OCI-LY1 (cell line): ENCODE data around the gene HTR4.

ENCODE experiments used
- H2AFZ ChIP-seq: fragments of 200-600 bp; sonication (generic), shearing (Covaris generic); 2 replicates; pipeline ENCODE4 v1.6.0; 2014; ENCODE audit warnings: antibody characterized with exemption, mild to moderate bottlenecking, low read length
- H3F3A ChIP-seq: fragments of 200-600 bp; sonication (generic), shearing (Covaris generic); 2 replicates; pipeline ENCODE4 v1.6.0; 2014; ENCODE audit warnings: mild to moderate bottlenecking, antibody characterized with exemption, low read length, moderate library complexity; ENCODE audit not compliant: insufficient read depth
- H3K27ac ChIP-seq: fragments of 200-600 bp; sonication (generic); 2 replicates; pipeline ENCODE4 v1.5.1; 2014; ENCODE audit warnings: low read length, mixed run types, mild to moderate bottlenecking, low read depth; ENCODE audit not compliant: poor library complexity, severe bottlenecking
- H3K27me3 ChIP-seq: fragments of 200-600 bp; sonication (generic); 2 replicates; pipeline ENCODE4 v1.6.0; 2014; ENCODE audit warnings: antibody characterized with exemption, mild to moderate bottlenecking, low read length, moderate library complexity; ENCODE audit not compliant: insufficient read depth
- H3K36me3 ChIP-seq: fragments of 200-600 bp; sonication (generic); 2 replicates; pipeline ENCODE4 v1.6.1; 2014; ENCODE audit warnings: mild to moderate bottlenecking, antibody characterized with exemption, low read length, moderate library complexity, mixed read lengths; ENCODE audit not compliant: insufficient read depth
- H3K4me1 ChIP-seq: fragments of 200-600 bp; sonication (generic); 2 replicates; pipeline ENCODE4 v1.5.1; 2014; ENCODE audit warnings: mild to moderate bottlenecking, low read length, moderate library complexity; ENCODE audit not compliant: insufficient read depth, severe bottlenecking
- H3K4me2 ChIP-seq: fragments of 200-600 bp; sonication (generic), shearing (Covaris generic); 2 replicates; pipeline ENCODE4 v1.6.1; 2014; ENCODE audit warnings: low read length
- H3K4me3 ChIP-seq: fragments of 200-600 bp; sonication (generic); 2 replicates; pipeline ENCODE4 v1.5.1; 2014; ENCODE audit warnings: low read length, low read depth, mild to moderate bottlenecking, mixed read lengths; ENCODE audit not compliant: poor library complexity, severe bottlenecking
- H3K79me2 ChIP-seq: fragments of 200-600 bp; shearing (Covaris generic); 2 replicates; pipeline ENCODE4 v1.6.1; 2016; ENCODE audit warnings: mixed run types, low read length, mixed read lengths; ENCODE audit not compliant: insufficient read depth
- H3K9ac ChIP-seq: fragments of 200-600 bp; sonication (generic), shearing (Covaris generic); 2 replicates; pipeline ENCODE4 v1.6.1; 2014; ENCODE audit warnings: mild to moderate bottlenecking, low read length, mixed read lengths
- H3K9me2 ChIP-seq: fragments of 200-600 bp; sonication (generic), shearing (Covaris generic); 2 replicates; pipeline ENCODE4 v1.6.1; 2014; ENCODE audit warnings: low read depth, mild to moderate bottlenecking, low read length, mixed read lengths
- H3K9me3 ChIP-seq: fragments of 200-600 bp; shearing (Covaris generic); 2 replicates; pipeline ENCODE4 v1.6.1; 2014; ENCODE audit warnings: low read length, mixed read lengths
- H4K20me1 ChIP-seq: fragments of 200-600 bp; sonication (generic), shearing (Covaris generic); 2 replicates; pipeline ENCODE4 v1.6.0; 2016; ENCODE audit warnings: mild to moderate bottlenecking, low read length; ENCODE audit not compliant: insufficient read depth
- EZH2 ChIP-seq: fragments of 200-600 bp; sonication (generic), shearing (Covaris generic); IDR thresholded peaks from 2 replicates; pipeline ENCODE4 v1.8.0; 2017; ENCODE audit warnings: borderline replicate concordance, mixed run types, mild to moderate bottlenecking, antibody characterized with exemption, low read length, moderate library complexity, mixed read lengths
- TF ChIP-seq, protein P1 (sequence below): fragments of 200-600 bp; sonication (generic), shearing (Covaris generic); IDR thresholded peaks from 2 replicates; pipeline ENCODE4 v1.5.1; 2017; ENCODE audit warnings: mild to moderate bottlenecking, antibody characterized with exemption, low read length, moderate library complexity, mixed read lengths

HTR4 gene

GRCh38 chr5:148687427-148687826 lies 33.1 kb upstream of the HTR4 start:
- no peak overlapping the region for H3K9ac ChIP-seq

DNA sequence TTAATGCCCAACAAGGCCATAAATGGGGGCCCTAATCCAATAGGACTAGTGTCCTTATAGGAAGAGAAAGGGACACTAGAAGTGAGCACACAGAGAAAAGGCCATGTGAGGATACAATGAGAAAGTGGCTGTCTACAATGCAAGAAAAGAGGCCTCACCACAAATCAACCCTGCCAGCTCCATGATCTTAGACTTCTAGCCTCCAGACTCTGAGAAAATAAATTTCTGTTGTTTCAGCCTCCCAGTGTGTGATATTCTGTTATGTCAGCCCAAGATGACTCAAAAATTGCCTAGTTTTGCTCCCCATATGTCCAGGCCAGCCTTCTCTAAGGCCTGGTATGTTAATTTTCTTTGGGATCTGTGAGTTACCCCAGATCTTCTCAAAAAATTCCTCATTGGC lies 32.3 kb upstream of the HTR4 start:
- TF ChIP-seq, protein P1, sequence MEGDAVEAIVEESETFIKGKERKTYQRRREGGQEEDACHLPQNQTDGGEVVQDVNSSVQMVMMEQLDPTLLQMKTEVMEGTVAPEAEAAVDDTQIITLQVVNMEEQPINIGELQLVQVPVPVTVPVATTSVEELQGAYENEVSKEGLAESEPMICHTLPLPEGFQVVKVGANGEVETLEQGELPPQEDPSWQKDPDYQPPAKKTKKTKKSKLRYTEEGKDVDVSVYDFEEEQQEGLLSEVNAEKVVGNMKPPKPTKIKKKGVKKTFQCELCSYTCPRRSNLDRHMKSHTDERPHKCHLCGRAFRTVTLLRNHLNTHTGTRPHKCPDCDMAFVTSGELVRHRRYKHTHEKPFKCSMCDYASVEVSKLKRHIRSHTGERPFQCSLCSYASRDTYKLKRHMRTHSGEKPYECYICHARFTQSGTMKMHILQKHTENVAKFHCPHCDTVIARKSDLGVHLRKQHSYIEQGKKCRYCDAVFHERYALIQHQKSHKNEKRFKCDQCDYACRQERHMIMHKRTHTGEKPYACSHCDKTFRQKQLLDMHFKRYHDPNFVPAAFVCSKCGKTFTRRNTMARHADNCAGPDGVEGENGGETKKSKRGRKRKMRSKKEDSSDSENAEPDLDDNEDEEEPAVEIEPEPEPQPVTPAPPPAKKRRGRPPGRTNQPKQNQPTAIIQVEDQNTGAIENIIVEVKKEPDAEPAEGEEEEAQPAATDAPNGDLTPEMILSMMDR, result no peak
- TF ChIP-seq EZH2, result no peak
- Histone ChIP-seq H3K4me2 (no peak overlapping the region), H3K79me2 (no peaks in the 10 kb centered on the region), H3K27me3 (no peaks in the 10 kb centered on the region), H3K9ac (no peak overlapping the region), H3F3A (no peaks in the 10 kb centered on the region), H3K4me3 (no peak overlapping the region), H3K9me3 (no peaks in the 10 kb centered on the region), H3K36me3 (no peaks in the 10 kb centered on the region), H4K20me1 (no peaks in the 10 kb centered on the region), H3K4me1 (no peaks in the 10 kb centered on the region), H3K9me2 (no peaks in the 10 kb centered on the region), H3K27ac (no peak overlapping the region), H2AFZ (no peak overlapping the region)

More at GRCh38 chr5:148687427-148687826, 33.1 kb upstream of the HTR4 start:
- no peaks in the 10 kb centered on the region for H3K27me3 ChIP-seq
- no peaks in the 10 kb centered on the region for H4K20me1 ChIP-seq
- H3K36me3 ChIP-seq, result no peaks in the 10 kb centered on the region
- TF ChIP-seq, protein P1, result peak; percentile 80
- TF ChIP-seq EZH2, result no peak
- no peaks in the 10 kb centered on the region for H3F3A ChIP-seq
- no peaks in the 10 kb centered on the region for H3K9me3 ChIP-seq
- no peak overlapping the region for H3K27ac ChIP-seq
- no peak overlapping the region for H3K4me3 ChIP-seq
- H3K4me1 ChIP-seq, result no peaks in the 10 kb centered on the region
- no peaks in the 10 kb centered on the region for H3K79me2 ChIP-seq
- no peaks in the 10 kb centered on the region for H3K9me2 ChIP-seq
- no peak overlapping the region for H2AFZ ChIP-seq
- H3K4me2 ChIP-seq, result no peak overlapping the region

- Histone ChIP-seq H3K79me2 (no peaks in the 10 kb centered on the region), H3K4me1 (no peaks in the 10 kb centered on the region), H3K4me3 (no peak overlapping the region), H3K9me3 (no peaks in the 10 kb centered on the region), H3F3A (no peaks in the 10 kb centered on the region), H3K27ac (no peak overlapping the region), H3K4me2 (no peak overlapping the region), H2AFZ (no peak overlapping the region), H3K27me3 (no peaks in the 10 kb centered on the region), H3K9ac (no peak overlapping the region), H3K9me2 (no peaks in the 10 kb centered on the region), H4K20me1 (no peaks in the 10 kb centered on the region), H3K36me3 (no peaks in the 10 kb centered on the region)
- no peak for TF ChIP-seq EZH2
- TF ChIP-seq, protein P1, result no peak
These were observed 31.3 kb upstream of the HTR4 start for GRCh38 chr5:148685520-148686134.
